CD4-positive, alpha-beta T cell treated with Interleukin-15 for 1 hour (primary cell): ENCODE measurements around the gene GPR27.

Experiments used
- DNase-seq: peaks from one replicate; pipeline ENCODE4 v3.0.0-alpha.2; 2020

The GPR27 gene

GRCh38 chr3:71733319-71733718 is 20.3 kb upstream of the GPR27 start:
- no peak for DNase-seq

- no peak for DNase-seq
These were observed 18.8 kb upstream of the GPR27 start for GRCh38 chr3:71734881-71735280.

- DNase-seq: no peak
These were observed 11.0 kb upstream of the GPR27 start for GRCh38 chr3:71742621-71743020.

- no peak for DNase-seq
These were observed 8.9 kb upstream of the GPR27 start for GRCh38 chr3:71744738-71745137.

- no peak for DNase-seq
These were observed 2.1 kb upstream of the GPR27 start for GRCh38 chr3:71751602-71752001.

GRCh38 chr3:71752831-71753700 is 589 bp upstream of the GPR27 start:
- no peak for DNase-seq

GRCh38 chr3:71754610-71755253 is 1.1 kb downstream of the GPR27 start:
- DNase-seq: no peak

- no peak for DNase-seq
These were observed 4.4 kb downstream of the GPR27 start for GRCh38 chr3:71758091-71758490.

- no peak for DNase-seq
These were observed 5.7 kb downstream of the GPR27 start for GRCh38 chr3:71759401-71759800.

GRCh38 chr3:71760140-71760539 is 6.5 kb downstream of the GPR27 start:
- DNase-seq: no peak

GRCh38 chr3:71763426-71763825 is 9.8 kb downstream of the GPR27 start:
- DNase-seq: no peak

- DNase-seq: no peak
These were observed 17.5 kb downstream of the GPR27 start for GRCh38 chr3:71771126-71771525.

GRCh38 chr3:71771884-71772283 is 18.2 kb downstream of the GPR27 start:
- no peak for DNase-seq

- DNase-seq: no peak
These were observed 22.9 kb downstream of the GPR27 start for GRCh38 chr3:71776538-71776937.

- DNase-seq: no peak
These were observed 24.7 kb downstream of the GPR27 start for GRCh38 chr3:71778353-71778752.

GRCh38 chr3:71779674-71780377 is 26.2 kb downstream of the GPR27 start:
- no peak for DNase-seq

- no peak for DNase-seq
These were observed 26.8 kb downstream of the GPR27 start for GRCh38 chr3:71780430-71780829.

GRCh38 chr3:71783152-71783551 is 29.5 kb downstream of the GPR27 start:
- no peak for DNase-seq

- DNase-seq: no peak
These were observed 30.7 kb downstream of the GPR27 start for GRCh38 chr3:71784201-71784913.

GRCh38 chr3:71784914-71785531 is 31.4 kb downstream of the GPR27 start, which contains the start of gene PROK2:
Gene PROK2, minus strand, starts transcription at chr3:71785148. Its CDS starts 96 bp downstream, at chr3:71785052.
- no peak for DNase-seq

- DNase-seq: no peak
These were observed 32.0 kb downstream of the GPR27 start for GRCh38 chr3:71785532-71786216.

GRCh38 chr3:71786217-71786549 is 32.5 kb downstream of the GPR27 start:
- no peak for DNase-seq
